Measurements from ENCODE around the gene ATP6AP2.

DNA sequence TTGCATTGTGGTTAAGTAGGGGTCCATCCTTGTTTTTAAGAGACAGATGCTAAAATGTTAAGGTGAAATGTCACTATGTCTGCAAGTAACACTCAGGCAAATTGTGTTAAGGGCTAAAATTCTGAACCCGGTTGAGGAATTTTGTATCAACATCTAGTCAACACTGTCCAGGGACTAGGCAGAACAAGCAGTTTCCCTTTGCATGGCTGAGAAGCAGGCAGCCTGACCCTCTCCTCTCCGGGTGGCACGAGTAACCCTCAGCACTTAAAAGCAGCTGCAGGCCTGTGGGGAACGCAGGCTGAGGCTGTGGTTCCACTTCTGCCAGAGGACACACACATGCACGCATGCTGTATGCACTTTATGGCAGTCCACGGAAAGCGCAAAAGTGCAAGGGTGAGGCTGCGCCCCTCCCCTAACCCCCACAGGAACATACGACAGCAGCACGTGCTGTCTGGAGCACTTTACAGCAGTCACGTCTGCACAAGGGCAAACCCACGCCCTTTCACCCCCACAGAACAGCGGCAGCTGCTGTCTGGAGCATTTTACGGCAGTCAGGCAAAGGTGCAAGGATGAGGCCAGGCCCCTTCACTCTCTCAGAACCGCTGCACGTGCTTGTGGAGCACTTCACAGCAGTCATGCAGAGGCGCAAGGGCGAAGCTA is 41.8 kb downstream of the ATP6AP2 start:
- TF ChIP-seq, protein P1, sequence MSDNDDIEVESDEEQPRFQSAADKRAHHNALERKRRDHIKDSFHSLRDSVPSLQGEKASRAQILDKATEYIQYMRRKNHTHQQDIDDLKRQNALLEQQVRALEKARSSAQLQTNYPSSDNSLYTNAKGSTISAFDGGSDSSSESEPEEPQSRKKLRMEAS (IDR thresholded peaks at IDR 0.05), result no peak
- TF ChIP-seq NFIC (IDR thresholded peaks at IDR 0.05) (no peak), FOXM1 (IDR thresholded peaks at IDR 0.05; ENCODE audit: borderline replicate concordance, low read depth) (no peak), TCF12 (IDR thresholded peaks at IDR 0.05; ENCODE audit: low read depth) (no peak), CEBPB (IDR thresholded peaks at IDR 0.05) (no peak), YY1 (IDR thresholded peaks at IDR 0.05; ENCODE audit: low read depth) (no peak), EGR1 (IDR thresholded peaks at IDR 0.05) (no peak), RAD21 (IDR thresholded peaks at IDR 0.05; ENCODE audit: low read depth) (no peak), EP300 (IDR thresholded peaks at IDR 0.05; ENCODE audit: borderline replicate concordance) (no peak), TEAD4 (IDR thresholded peaks at IDR 0.05) (no peak), TAF1 (IDR thresholded peaks at IDR 0.05; ENCODE audit: low read depth) (no peak), CREB1 (IDR thresholded peaks at IDR 0.05; ENCODE audit: low read depth) (no peak)
- TF ChIP-seq, protein P2, sequence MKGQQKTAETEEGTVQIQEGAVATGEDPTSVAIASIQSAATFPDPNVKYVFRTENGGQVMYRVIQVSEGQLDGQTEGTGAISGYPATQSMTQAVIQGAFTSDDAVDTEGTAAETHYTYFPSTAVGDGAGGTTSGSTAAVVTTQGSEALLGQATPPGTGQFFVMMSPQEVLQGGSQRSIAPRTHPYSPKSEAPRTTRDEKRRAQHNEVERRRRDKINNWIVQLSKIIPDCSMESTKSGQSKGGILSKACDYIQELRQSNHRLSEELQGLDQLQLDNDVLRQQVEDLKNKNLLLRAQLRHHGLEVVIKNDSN (IDR thresholded peaks at IDR 0.05), result no peak
- TF ChIP-seq, protein P3, sequence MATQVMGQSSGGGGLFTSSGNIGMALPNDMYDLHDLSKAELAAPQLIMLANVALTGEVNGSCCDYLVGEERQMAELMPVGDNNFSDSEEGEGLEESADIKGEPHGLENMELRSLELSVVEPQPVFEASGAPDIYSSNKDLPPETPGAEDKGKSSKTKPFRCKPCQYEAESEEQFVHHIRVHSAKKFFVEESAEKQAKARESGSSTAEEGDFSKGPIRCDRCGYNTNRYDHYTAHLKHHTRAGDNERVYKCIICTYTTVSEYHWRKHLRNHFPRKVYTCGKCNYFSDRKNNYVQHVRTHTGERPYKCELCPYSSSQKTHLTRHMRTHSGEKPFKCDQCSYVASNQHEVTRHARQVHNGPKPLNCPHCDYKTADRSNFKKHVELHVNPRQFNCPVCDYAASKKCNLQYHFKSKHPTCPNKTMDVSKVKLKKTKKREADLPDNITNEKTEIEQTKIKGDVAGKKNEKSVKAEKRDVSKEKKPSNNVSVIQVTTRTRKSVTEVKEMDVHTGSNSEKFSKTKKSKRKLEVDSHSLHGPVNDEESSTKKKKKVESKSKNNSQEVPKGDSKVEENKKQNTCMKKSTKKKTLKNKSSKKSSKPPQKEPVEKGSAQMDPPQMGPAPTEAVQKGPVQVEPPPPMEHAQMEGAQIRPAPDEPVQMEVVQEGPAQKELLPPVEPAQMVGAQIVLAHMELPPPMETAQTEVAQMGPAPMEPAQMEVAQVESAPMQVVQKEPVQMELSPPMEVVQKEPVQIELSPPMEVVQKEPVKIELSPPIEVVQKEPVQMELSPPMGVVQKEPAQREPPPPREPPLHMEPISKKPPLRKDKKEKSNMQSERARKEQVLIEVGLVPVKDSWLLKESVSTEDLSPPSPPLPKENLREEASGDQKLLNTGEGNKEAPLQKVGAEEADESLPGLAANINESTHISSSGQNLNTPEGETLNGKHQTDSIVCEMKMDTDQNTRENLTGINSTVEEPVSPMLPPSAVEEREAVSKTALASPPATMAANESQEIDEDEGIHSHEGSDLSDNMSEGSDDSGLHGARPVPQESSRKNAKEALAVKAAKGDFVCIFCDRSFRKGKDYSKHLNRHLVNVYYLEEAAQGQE (IDR thresholded peaks at IDR 0.05; ENCODE audit: low read depth), result no peak

All from Ishikawa (cell line).